ENCODE data around the gene TBC1D5. TPM values are rescaled to one million over a fixed set of nuclear protein-coding genes. Genes with fewer than 3 reads are reported as not detected.

TBC1D5 gene
- total and polyA plus RNA-seq, 2 of the 8 experiments (the other 6 are each of a cell fraction or from before 2014, with no cell fraction given), result 11.0 to 22.9 TPM

DNA sequence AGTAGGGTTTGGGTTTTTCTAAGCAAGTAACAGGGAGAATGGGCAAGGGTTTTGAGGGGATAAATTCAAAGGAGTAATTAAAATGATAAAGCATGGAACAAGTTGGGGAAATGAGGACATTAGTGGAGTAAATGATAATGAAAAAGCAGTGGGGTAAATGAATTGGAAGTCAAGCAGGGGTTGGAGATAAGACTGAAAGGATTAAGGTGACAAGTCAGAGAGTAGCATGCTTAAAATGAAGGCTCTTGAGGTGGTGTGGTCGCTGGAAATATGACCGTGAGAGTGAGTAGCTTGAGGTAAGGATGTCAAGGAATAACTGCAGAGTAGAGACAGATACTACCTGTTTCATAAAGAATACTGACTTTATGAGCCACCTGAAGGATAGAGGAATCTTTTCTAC is 408.5 kb downstream of the TBC1D5 start (continued):
- TF ChIP-seq, protein P1, sequence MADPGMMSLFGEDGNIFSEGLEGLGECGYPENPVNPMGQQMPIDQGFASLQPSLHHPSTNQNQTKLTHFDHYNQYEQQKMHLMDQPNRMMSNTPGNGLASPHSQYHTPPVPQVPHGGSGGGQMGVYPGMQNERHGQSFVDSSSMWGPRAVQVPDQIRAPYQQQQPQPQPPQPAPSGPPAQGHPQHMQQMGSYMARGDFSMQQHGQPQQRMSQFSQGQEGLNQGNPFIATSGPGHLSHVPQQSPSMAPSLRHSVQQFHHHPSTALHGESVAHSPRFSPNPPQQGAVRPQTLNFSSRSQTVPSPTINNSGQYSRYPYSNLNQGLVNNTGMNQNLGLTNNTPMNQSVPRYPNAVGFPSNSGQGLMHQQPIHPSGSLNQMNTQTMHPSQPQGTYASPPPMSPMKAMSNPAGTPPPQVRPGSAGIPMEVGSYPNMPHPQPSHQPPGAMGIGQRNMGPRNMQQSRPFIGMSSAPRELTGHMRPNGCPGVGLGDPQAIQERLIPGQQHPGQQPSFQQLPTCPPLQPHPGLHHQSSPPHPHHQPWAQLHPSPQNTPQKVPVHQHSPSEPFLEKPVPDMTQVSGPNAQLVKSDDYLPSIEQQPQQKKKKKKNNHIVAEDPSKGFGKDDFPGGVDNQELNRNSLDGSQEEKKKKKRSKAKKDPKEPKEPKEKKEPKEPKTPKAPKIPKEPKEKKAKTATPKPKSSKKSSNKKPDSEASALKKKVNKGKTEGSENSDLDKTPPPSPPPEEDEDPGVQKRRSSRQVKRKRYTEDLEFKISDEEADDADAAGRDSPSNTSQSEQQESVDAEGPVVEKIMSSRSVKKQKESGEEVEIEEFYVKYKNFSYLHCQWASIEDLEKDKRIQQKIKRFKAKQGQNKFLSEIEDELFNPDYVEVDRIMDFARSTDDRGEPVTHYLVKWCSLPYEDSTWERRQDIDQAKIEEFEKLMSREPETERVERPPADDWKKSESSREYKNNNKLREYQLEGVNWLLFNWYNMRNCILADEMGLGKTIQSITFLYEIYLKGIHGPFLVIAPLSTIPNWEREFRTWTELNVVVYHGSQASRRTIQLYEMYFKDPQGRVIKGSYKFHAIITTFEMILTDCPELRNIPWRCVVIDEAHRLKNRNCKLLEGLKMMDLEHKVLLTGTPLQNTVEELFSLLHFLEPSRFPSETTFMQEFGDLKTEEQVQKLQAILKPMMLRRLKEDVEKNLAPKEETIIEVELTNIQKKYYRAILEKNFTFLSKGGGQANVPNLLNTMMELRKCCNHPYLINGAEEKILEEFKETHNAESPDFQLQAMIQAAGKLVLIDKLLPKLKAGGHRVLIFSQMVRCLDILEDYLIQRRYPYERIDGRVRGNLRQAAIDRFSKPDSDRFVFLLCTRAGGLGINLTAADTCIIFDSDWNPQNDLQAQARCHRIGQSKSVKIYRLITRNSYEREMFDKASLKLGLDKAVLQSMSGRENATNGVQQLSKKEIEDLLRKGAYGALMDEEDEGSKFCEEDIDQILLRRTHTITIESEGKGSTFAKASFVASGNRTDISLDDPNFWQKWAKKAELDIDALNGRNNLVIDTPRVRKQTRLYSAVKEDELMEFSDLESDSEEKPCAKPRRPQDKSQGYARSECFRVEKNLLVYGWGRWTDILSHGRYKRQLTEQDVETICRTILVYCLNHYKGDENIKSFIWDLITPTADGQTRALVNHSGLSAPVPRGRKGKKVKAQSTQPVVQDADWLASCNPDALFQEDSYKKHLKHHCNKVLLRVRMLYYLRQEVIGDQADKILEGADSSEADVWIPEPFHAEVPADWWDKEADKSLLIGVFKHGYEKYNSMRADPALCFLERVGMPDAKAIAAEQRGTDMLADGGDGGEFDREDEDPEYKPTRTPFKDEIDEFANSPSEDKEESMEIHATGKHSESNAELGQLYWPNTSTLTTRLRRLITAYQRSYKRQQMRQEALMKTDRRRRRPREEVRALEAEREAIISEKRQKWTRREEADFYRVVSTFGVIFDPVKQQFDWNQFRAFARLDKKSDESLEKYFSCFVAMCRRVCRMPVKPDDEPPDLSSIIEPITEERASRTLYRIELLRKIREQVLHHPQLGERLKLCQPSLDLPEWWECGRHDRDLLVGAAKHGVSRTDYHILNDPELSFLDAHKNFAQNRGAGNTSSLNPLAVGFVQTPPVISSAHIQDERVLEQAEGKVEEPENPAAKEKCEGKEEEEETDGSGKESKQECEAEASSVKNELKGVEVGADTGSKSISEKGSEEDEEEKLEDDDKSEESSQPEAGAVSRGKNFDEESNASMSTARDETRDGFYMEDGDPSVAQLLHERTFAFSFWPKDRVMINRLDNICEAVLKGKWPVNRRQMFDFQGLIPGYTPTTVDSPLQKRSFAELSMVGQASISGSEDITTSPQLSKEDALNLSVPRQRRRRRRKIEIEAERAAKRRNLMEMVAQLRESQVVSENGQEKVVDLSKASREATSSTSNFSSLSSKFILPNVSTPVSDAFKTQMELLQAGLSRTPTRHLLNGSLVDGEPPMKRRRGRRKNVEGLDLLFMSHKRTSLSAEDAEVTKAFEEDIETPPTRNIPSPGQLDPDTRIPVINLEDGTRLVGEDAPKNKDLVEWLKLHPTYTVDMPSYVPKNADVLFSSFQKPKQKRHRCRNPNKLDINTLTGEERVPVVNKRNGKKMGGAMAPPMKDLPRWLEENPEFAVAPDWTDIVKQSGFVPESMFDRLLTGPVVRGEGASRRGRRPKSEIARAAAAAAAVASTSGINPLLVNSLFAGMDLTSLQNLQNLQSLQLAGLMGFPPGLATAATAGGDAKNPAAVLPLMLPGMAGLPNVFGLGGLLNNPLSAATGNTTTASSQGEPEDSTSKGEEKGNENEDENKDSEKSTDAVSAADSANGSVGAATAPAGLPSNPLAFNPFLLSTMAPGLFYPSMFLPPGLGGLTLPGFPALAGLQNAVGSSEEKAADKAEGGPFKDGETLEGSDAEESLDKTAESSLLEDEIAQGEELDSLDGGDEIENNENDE (IDR thresholded peaks at IDR 0.05; ENCODE audit: insufficient replicate concordance, low read length), result no peak
- TF ChIP-seq CBX8 (IDR thresholded peaks at IDR 0.05; ENCODE audit: borderline replicate concordance, low read depth, low read length) (no peak), HDAC2 (IDR thresholded peaks at IDR 0.05; ENCODE audit: borderline replicate concordance in 1 of 2, low read depth in 2 of 2, low read length in 2 of 2) (no peak), EGR1 (IDR thresholded peaks at IDR 0.05; ENCODE audit: borderline replicate concordance, low read depth, low read length) (no peak), KDM5A (IDR thresholded peaks at IDR 0.05; ENCODE audit: low read length) (no peak), SP2 (IDR thresholded peaks at IDR 0.05; ENCODE audit: low read length) (no peak), ZNF274 (IDR thresholded peaks at IDR 0.05; ENCODE audit: borderline replicate concordance, extremely low read depth, low read length) (no peak), SIN3A (conservative IDR thresholded peaks at IDR 0.05 in 1 of 2, IDR thresholded peaks at IDR 0.05 in 1 of 2; ENCODE audit: low read depth in 1 of 2, low read length in 2 of 2) (no peak)
